H9 (cell line): ENCODE results near the gene RAG1. TPM values are rescaled to one million over a fixed set of nuclear protein-coding genes. Genes with fewer than 3 reads are reported as not detected.

Experiments used
- DNase-seq: peaks from one replicate; pipeline ENCODE4 v3.0.0-alpha.2; 2017
- H2AFZ ChIP-seq: one replicate; pipeline ENCODE4 v1.6.1; 2013; ENCODE audit warnings: mild to moderate bottlenecking, low read length, control low read depth, moderate library complexity
- H2AK5ac ChIP-seq: 2 replicates; pipeline ENCODE4 v1.6.1; 2013; ENCODE audit warnings: low read length, control low read depth, mixed read lengths; ENCODE audit not compliant: insufficient read length
- H2BK120ac ChIP-seq: one replicate; pipeline ENCODE4 v1.6.1; 2013; ENCODE audit warnings: low read depth, mild to moderate bottlenecking, low read length, control low read depth, inconsistent platforms; ENCODE audit not compliant: poor library complexity, severe bottlenecking
- H2BK12ac ChIP-seq: 2 replicates; pipeline ENCODE4 v1.6.1; 2013; ENCODE audit warnings: low read length, control low read depth, mixed read lengths, low read depth; ENCODE audit not compliant: insufficient read length
- H2BK15ac ChIP-seq: 2 replicates; pipeline ENCODE4 v1.6.1; 2013; ENCODE audit warnings: low read depth, low read length, control low read depth
- H2BK20ac ChIP-seq: one replicate; pipeline ENCODE4 v1.6.1; 2013; ENCODE audit warnings: low read depth, mild to moderate bottlenecking, low read length, control low read depth, inconsistent platforms; ENCODE audit not compliant: poor library complexity, severe bottlenecking
- H2BK5ac ChIP-seq: 2 replicates; pipeline ENCODE4 v1.6.1; 2013; ENCODE audit warnings: low read length, control low read depth, mixed read lengths; ENCODE audit not compliant: insufficient read length
- H3K14ac ChIP-seq: 2 replicates; pipeline ENCODE4 v1.6.1; 2013; ENCODE audit warnings: low read length, control low read depth; ENCODE audit not compliant: insufficient read depth
- H3K18ac ChIP-seq: 2 replicates; pipeline ENCODE4 v1.6.1; 2013; ENCODE audit warnings: low read depth, mild to moderate bottlenecking, mixed read lengths, low read length, control low read depth; ENCODE audit not compliant: insufficient read length
- H3K23ac ChIP-seq: 2 replicates; pipeline ENCODE4 v1.6.1; 2013; ENCODE audit warnings: low read length, control low read depth, mixed read lengths, low read depth; ENCODE audit not compliant: insufficient read length
- H3K23me2 ChIP-seq: 2 replicates; pipeline ENCODE4 v1.6.1; 2013; ENCODE audit warnings: low read depth, mild to moderate bottlenecking, mixed read lengths, low read length, control low read depth; ENCODE audit not compliant: insufficient read length, poor library complexity, severe bottlenecking
- H3K27ac ChIP-seq: 2 replicates; pipeline ENCODE4 v1.5.1; 2013; ENCODE audit warnings: low read length, control low read depth, mixed read lengths, low read depth; ENCODE audit not compliant: insufficient read length
- H3K27me3 ChIP-seq: 2 replicates; pipeline ENCODE4 v1.6.1; 2013; ENCODE audit warnings: low read length, control low read depth, inconsistent platforms; ENCODE audit not compliant: insufficient read depth
- H3K4ac ChIP-seq: 2 replicates; pipeline ENCODE4 v1.6.1; 2013; ENCODE audit warnings: low read depth, mild to moderate bottlenecking, control low read depth, inconsistent platforms, low read length, moderate library complexity
- H3K4me1 ChIP-seq: 2 replicates; pipeline ENCODE4 v1.6.1; 2013; ENCODE audit warnings: low read length, control low read depth, inconsistent platforms; ENCODE audit not compliant: insufficient read depth
- H3K4me2 ChIP-seq: 2 replicates; pipeline ENCODE4 v1.6.1; 2013; ENCODE audit warnings: low read length, control low read depth, mixed read lengths; ENCODE audit not compliant: insufficient read length, insufficient read depth
- H3K56ac ChIP-seq: 2 replicates; pipeline ENCODE4 v1.6.1; 2013; ENCODE audit warnings: low read depth, mild to moderate bottlenecking, mixed read lengths, low read length, control low read depth; ENCODE audit not compliant: insufficient read length
- H3K79me1 ChIP-seq: 2 replicates; pipeline ENCODE4 v1.6.1; 2013; ENCODE audit warnings: low read depth, mild to moderate bottlenecking, moderate library complexity, low read length, control low read depth, inconsistent platforms; ENCODE audit not compliant: insufficient read depth, poor library complexity, severe bottlenecking
- H3K79me2 ChIP-seq: 2 replicates; pipeline ENCODE4 v1.6.1; 2013; ENCODE audit warnings: low read length, control low read depth, inconsistent platforms; ENCODE audit not compliant: insufficient read depth
- H3K9ac ChIP-seq: 2 replicates; pipeline ENCODE4 v1.6.1; 2013; ENCODE audit warnings: low read length, control low read depth, mixed read lengths; ENCODE audit not compliant: insufficient read length; ENCODE audit errors: extremely low read depth
- H3K9me3 ChIP-seq: one replicate; pipeline ENCODE4 v1.6.1; 2013; ENCODE audit warnings: low read depth, low read length, inconsistent platforms; ENCODE audit not compliant: control insufficient read depth
- H3T11ph ChIP-seq: one replicate; pipeline ENCODE4 v1.6.1; 2013; ENCODE audit warnings: mild to moderate bottlenecking, low read length, control low read depth, inconsistent platforms
- H4K20me1 ChIP-seq: one replicate; pipeline ENCODE4 v1.6.1; 2013; ENCODE audit not compliant: control insufficient read depth, insufficient read length, insufficient read depth
- H4K5ac ChIP-seq: 2 replicates; pipeline ENCODE4 v1.6.1; 2013; ENCODE audit warnings: low read depth, mild to moderate bottlenecking, mixed read lengths, low read length, control low read depth; ENCODE audit not compliant: insufficient read length
- H4K8ac ChIP-seq: replicated peaks from 2 replicates; pipeline ENCODE4 v1.6.1; 2013; ENCODE audit warnings: low read length, control low read depth, mixed read lengths, low read depth; ENCODE audit not compliant: insufficient read length
- H4K91ac ChIP-seq: 2 replicates; pipeline ENCODE4 v1.6.1; 2013; ENCODE audit warnings: low read depth, mild to moderate bottlenecking, moderate library complexity, mixed read lengths, low read length, control low read depth; ENCODE audit not compliant: insufficient read length
- H3K27ac Mint-ChIP-seq, 3 experiments: 2 replicates in 2 of 3; 3 replicates in 1 of 3; pipeline ENCODE4 v1.8.0; 2020 to 2021; ENCODE audit warnings: mixed read lengths in 3 of 3, mild to moderate bottlenecking in 1 of 3, moderate library complexity in 1 of 3
- H3K27me3 Mint-ChIP-seq: 2 replicates; pipeline ENCODE4 v1.8.0; 2021; ENCODE audit warnings: low read depth, mild to moderate bottlenecking, moderate library complexity, mixed read lengths
- H3K36me3 Mint-ChIP-seq, 3 experiments: 2 replicates in 2 of 3; 3 replicates in 1 of 3; pipeline ENCODE4 v1.8.0; 2020 to 2021; ENCODE audit warnings: low read depth in 3 of 3, mixed read lengths in 3 of 3; ENCODE audit not compliant: insufficient read depth in 1 of 3
- H3K4me1 Mint-ChIP-seq, 2 experiments: 2 replicates each; pipeline ENCODE4 v1.8.0; 2020; ENCODE audit warnings: mixed read lengths in 2 of 2
- H3K4me3 Mint-ChIP-seq, 2 experiments: 2 replicates in 1 of 2; 3 replicates in 1 of 2; pipeline ENCODE4 v1.8.0; 2020 to 2021; ENCODE audit warnings: mild to moderate bottlenecking in 2 of 2, mixed read lengths in 2 of 2, moderate library complexity in 1 of 2
- H3K9me3 Mint-ChIP-seq, 2 experiments: 2 replicates in 1 of 2; 3 replicates in 1 of 2; pipeline ENCODE4 v1.8.0; 2020; ENCODE audit warnings: mild to moderate bottlenecking in 2 of 2, mixed read lengths in 2 of 2, moderate library complexity in 1 of 2
- CTCF ChIP-seq: fragments of 200-600 bp; sonication (generic); conservative IDR thresholded peaks from 3 replicates; pipeline ENCODE4 v1.8.0; 2021; ENCODE audit warnings: antibody characterized with exemption, mild to moderate bottlenecking
- WGBS: extraction: QIAGEN DNeasy Blood & Tissue Kit; methylation state at CpG from one replicate; pipeline ENCODE4 v1.1.7; 2013; ENCODE audit warnings: missing lambda C conversion rate, low lambda C conversion rate, mixed read lengths; ENCODE audit not compliant: insufficient read length; ENCODE audit errors: extremely low coverage; 5-methylcytosine and 5-hydroxymethylcytosine counted together
- total RNA-seq: library from RNA; stranded (reverse); gene quantifications from 2 replicates; pipeline ENCODE4 v1.2.1, GENCODE V29; 2021

RAG1 gene
- total RNA-seq, 1 experiment from 2014 or later: 0.70 TPM

GRCh38 chr11:36569095-36569494 lies 1.3 kb downstream of the RAG1 start:
- Histone ChIP-seq H4K5ac (no peak overlapping the region), H3K4ac (no peak overlapping the region), H3K9ac (no peak overlapping the region), H3T11ph (no peak overlapping the region), H3K4me1 (no peaks in the 10 kb centered on the region), H3K9me3 (no peaks in the 10 kb centered on the region), H3K27ac (no peak overlapping the region), H2AK5ac (no peak overlapping the region), H3K79me2 (no peaks in the 10 kb centered on the region), H3K27me3 (no peaks in the 10 kb centered on the region), H2BK15ac (no peak overlapping the region), H3K23me2 (no peaks in the 10 kb centered on the region), H2BK5ac (no peak overlapping the region), H3K18ac (no peak overlapping the region), H4K20me1 (no peaks in the 10 kb centered on the region), H3K79me1 (no peaks in the 10 kb centered on the region), H4K8ac (no peak overlapping the region), H3K23ac (no peak overlapping the region), H2BK20ac (no peak overlapping the region), H3K14ac (no peak overlapping the region), H2BK120ac (no peak overlapping the region), H3K56ac (no peak overlapping the region), H3K4me2 (no peak overlapping the region), H2BK12ac (no peak overlapping the region), H4K91ac (no peak overlapping the region), H2AFZ (no peak overlapping the region)
- H3K27me3 Mint-ChIP-seq: peaks cover 23% of the 10 kb centered on the region
- H3K9me3 Mint-ChIP-seq: no peaks in the 10 kb centered on the region
- DNase-seq: no peak
- H3K27ac Mint-ChIP-seq: no peak overlapping the region; a peak in 1 of 7 replicates
- H3K4me3 Mint-ChIP-seq: no peak overlapping the region
- H3K4me1 Mint-ChIP-seq: peaks cover 6 to 10% of the 10 kb centered on the region in 2 experiments
- no peak for TF ChIP-seq CTCF
- no CpG with 5 or more reads among the region's 4 CpGs for WGBS
- no peaks in the 10 kb centered on the region for H3K36me3 Mint-ChIP-seq
